ENCODE measurements around the gene NELL1. TPM values are rescaled to one million over a fixed set of nuclear protein-coding genes. Genes with fewer than 3 reads are reported as not detected.

NELL1 gene
- total RNA-seq, 1 experiment from 2014 or later: 0.22 TPM

GRCh38 chr11:21109341-21109740, 440.0 kb downstream of the NELL1 start:
- H3K4ac ChIP-seq (ENCODE audit: low read depth, low read length): no peak overlapping the region
- H3K27me3 Mint-ChIP-seq (ENCODE audit: low read depth): no peaks in the 10 kb centered on the region
- no peak overlapping the region for H4K5ac ChIP-seq (ENCODE audit: insufficient read length, low read depth, low read length)
- H3K79me2 ChIP-seq (ENCODE audit: insufficient read depth, low read length): no peaks in the 10 kb centered on the region
- H2BK20ac ChIP-seq (ENCODE audit: low read depth, low read length, poor library complexity, severe bottlenecking): no peak overlapping the region
- no peak overlapping the region for H3K27ac ChIP-seq (ENCODE audit: insufficient read length, low read depth, low read length)
- H3K36me3 Mint-ChIP-seq (ENCODE audit: insufficient read depth in 1 of 3, low read depth in 3 of 3): peaks cover 0 to 7% (median 7%) of the 10 kb centered on the region in 3 experiments; a peak in 5 of 7 replicates
- H3K23ac ChIP-seq (ENCODE audit: insufficient read length, low read depth, low read length): no peak overlapping the region
- H3K9ac ChIP-seq (ENCODE audit: extremely low read depth, insufficient read length, low read length): no peak overlapping the region
- no peaks in the 10 kb centered on the region for H4K20me1 ChIP-seq (ENCODE audit: control insufficient read depth, insufficient read depth, insufficient read length)
- no peak overlapping the region for H3K4me2 ChIP-seq (ENCODE audit: insufficient read depth, insufficient read length, low read length)
- H3K4me1 Mint-ChIP-seq: peaks cover 0 to 4% of the 10 kb centered on the region in 2 experiments; a peak in 2 of 4 replicates
- no peak overlapping the region for H3K27ac Mint-ChIP-seq
- no peak overlapping the region for H2BK12ac ChIP-seq (ENCODE audit: insufficient read length, low read depth, low read length)
- H2BK15ac ChIP-seq (ENCODE audit: low read depth, low read length): no peak overlapping the region
- no peak overlapping the region for H2BK5ac ChIP-seq (ENCODE audit: insufficient read length, low read length)
- H3K56ac ChIP-seq (ENCODE audit: insufficient read length, low read depth, low read length): no peak overlapping the region
- no peak overlapping the region for H2AK5ac ChIP-seq (ENCODE audit: insufficient read length, low read length)
- H2BK120ac ChIP-seq (ENCODE audit: low read depth, low read length, poor library complexity, severe bottlenecking): no peak overlapping the region
- no peak overlapping the region for H3K18ac ChIP-seq (ENCODE audit: insufficient read length, low read depth, low read length)
- H3K4me1 ChIP-seq (ENCODE audit: insufficient read depth, low read length): no peaks in the 10 kb centered on the region
- H3K9me3 ChIP-seq (ENCODE audit: control insufficient read depth, low read depth, low read length): no peaks in the 10 kb centered on the region
- no peaks in the 10 kb centered on the region for H3K79me1 ChIP-seq (ENCODE audit: insufficient read depth, low read depth, low read length, poor library complexity, severe bottlenecking)
- no peak for DNase-seq
- WGBS (ENCODE audit: extremely low coverage, insufficient read length, low lambda C conversion rate): no CpG with 5 or more reads among the region's 2 CpGs
- no peak overlapping the region for H4K8ac ChIP-seq (replicated peaks; ENCODE audit: insufficient read length, low read depth, low read length)
- H3K14ac ChIP-seq (ENCODE audit: insufficient read depth, low read length): no peak overlapping the region
- TF ChIP-seq, protein P1, sequence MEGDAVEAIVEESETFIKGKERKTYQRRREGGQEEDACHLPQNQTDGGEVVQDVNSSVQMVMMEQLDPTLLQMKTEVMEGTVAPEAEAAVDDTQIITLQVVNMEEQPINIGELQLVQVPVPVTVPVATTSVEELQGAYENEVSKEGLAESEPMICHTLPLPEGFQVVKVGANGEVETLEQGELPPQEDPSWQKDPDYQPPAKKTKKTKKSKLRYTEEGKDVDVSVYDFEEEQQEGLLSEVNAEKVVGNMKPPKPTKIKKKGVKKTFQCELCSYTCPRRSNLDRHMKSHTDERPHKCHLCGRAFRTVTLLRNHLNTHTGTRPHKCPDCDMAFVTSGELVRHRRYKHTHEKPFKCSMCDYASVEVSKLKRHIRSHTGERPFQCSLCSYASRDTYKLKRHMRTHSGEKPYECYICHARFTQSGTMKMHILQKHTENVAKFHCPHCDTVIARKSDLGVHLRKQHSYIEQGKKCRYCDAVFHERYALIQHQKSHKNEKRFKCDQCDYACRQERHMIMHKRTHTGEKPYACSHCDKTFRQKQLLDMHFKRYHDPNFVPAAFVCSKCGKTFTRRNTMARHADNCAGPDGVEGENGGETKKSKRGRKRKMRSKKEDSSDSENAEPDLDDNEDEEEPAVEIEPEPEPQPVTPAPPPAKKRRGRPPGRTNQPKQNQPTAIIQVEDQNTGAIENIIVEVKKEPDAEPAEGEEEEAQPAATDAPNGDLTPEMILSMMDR (conservative IDR thresholded peaks at IDR 0.05): no peak
- H3K23me2 ChIP-seq (ENCODE audit: insufficient read length, low read depth, low read length, poor library complexity, severe bottlenecking): no peaks in the 10 kb centered on the region
- H2AFZ ChIP-seq (ENCODE audit: low read length): no peak overlapping the region
- H3K27me3 ChIP-seq (ENCODE audit: insufficient read depth, low read length): no peaks in the 10 kb centered on the region
- peaks cover 4 to 6% of the 10 kb centered on the region in 2 experiments for H3K9me3 Mint-ChIP-seq
- H3T11ph ChIP-seq (ENCODE audit: low read length): no peak overlapping the region
- H4K91ac ChIP-seq (ENCODE audit: insufficient read length, low read depth, low read length): no peak overlapping the region
- H3K4me3 Mint-ChIP-seq: no peak overlapping the region

Data from H9 (cell line).